ENCODE measurements around the gene BMP6.

Gene BMP6

DNA sequence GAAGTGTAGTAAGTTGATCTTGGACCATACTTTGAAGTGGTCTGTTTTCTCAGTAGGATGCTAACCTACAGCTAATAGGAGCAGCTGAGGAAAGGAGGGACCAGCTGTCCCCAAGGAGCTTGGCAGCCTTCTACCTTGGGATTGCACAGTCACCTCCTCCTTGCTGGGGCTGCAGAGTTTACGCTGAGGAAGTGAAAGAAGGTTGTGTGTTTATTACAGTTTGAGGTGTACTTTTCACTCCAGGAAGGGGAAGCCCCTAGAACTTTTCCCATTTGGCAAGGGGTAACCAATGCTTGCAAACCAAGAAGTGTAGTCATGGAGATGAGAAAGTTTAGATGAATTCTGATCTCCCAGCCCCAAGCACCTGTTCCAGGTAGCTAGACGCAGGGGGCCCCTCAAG, 58.8 kb downstream of the BMP6 start:
- H3K4me3 ChIP-seq (replicated peaks; ENCODE audit: low read depth, low read length) = no peak overlapping the region
- no peak for DNase-seq (ENCODE audit: low read depth)
- TF ChIP-seq, protein P1, sequence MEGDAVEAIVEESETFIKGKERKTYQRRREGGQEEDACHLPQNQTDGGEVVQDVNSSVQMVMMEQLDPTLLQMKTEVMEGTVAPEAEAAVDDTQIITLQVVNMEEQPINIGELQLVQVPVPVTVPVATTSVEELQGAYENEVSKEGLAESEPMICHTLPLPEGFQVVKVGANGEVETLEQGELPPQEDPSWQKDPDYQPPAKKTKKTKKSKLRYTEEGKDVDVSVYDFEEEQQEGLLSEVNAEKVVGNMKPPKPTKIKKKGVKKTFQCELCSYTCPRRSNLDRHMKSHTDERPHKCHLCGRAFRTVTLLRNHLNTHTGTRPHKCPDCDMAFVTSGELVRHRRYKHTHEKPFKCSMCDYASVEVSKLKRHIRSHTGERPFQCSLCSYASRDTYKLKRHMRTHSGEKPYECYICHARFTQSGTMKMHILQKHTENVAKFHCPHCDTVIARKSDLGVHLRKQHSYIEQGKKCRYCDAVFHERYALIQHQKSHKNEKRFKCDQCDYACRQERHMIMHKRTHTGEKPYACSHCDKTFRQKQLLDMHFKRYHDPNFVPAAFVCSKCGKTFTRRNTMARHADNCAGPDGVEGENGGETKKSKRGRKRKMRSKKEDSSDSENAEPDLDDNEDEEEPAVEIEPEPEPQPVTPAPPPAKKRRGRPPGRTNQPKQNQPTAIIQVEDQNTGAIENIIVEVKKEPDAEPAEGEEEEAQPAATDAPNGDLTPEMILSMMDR (IDR thresholded peaks at IDR 0.05; ENCODE audit: low read length, missing control alignments) = no peak

DNA sequence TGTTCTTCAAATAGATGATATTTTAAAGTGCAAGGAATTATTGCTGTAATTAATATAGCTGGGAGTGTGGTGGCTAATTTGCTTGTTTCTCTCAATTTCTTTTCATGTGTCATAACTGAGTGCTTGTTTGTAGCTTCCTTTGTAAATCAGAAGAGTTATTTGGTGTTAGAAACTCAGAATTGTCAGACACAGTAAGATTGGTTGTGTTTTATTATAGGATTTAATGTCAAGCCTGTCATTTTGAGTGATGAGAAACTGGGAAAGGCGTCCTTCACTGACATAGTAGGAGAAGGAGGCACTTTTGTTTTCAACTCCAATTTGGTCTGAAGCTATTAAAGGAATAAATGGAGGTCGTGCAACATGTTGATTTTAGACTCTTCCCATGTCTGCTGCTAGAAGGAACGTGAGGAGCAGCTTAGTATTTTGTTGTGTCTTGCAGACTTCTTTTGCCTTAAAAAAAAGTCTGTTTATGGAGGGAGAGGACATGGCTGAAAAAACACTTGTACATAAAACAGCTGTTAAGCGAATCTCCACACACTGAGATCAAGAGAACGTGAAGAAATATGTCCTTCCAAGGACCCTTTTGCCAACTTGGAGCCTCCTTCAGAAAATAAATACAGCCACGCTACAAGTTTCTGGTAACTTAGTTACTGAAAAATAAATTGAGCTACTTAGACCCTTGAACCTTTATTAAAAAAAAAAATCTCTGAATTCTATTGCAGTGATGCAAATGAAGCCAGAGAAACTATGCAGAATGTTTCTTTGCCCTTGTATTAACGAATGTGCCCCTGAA, 59.5 kb downstream of the BMP6 start:
- TF ChIP-seq, protein P1 (IDR thresholded peaks at IDR 0.05; ENCODE audit: low read length, missing control alignments) = no peak
- no peak for DNase-seq (ENCODE audit: low read depth)
- H3K4me3 ChIP-seq (replicated peaks; ENCODE audit: low read depth, low read length) = no peak overlapping the region

DNA sequence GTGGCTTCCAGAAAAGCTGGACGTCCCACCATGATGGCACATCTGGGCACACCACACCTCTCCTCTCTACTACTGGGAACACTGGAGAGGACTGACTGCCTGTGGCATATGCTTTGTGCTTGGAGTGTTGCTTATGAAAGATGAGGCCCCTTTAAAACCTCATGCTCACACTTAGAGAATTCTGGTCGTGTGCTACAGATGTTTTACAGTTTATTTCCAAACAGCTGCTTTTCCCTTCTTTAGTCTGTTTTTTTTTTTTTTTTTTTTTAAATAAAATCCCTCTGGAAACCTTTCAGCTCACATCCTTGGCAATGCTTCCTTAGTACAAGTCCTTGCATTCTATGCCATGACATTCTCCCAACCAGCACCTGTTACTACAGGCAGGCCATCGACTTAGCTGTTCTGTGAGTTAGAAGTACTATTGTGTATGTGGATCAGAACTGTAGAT, 60.3 kb downstream of the BMP6 start:
- TF ChIP-seq, protein P1 (IDR thresholded peaks at IDR 0.05; ENCODE audit: low read length, missing control alignments) = no peak
- DNase-seq (ENCODE audit: low read depth) = no peak
- no peak overlapping the region for H3K4me3 ChIP-seq (replicated peaks; ENCODE audit: low read depth, low read length)

DNA sequence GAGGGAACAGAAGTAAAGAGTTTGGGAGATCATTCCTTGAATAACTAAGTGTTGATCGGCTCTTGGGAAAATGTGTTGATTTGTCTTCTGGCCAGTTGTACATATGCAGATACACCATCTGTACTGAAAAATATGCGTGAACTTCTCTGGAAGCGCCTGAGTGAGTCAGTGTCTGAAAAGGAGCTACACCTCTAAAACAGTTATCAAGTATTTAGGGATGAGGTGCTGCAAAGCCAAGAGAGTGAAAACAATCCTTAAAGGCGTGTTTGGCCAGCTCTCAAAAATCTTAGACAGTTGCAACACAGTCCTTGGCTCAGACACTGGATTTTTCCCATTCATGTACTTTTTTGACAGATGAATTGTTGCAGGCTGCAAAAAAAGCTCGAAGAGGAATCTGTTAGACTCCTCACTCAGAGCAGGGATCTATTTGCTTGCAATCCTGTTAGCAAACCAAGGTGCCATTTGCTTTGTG, 61.3 kb downstream of the BMP6 start:
- TF ChIP-seq, protein P1 (IDR thresholded peaks at IDR 0.05; ENCODE audit: low read length, missing control alignments) = no peak
- H3K4me3 ChIP-seq (replicated peaks; ENCODE audit: low read depth, low read length) = peak overlapping the region; percentile 12

DNA sequence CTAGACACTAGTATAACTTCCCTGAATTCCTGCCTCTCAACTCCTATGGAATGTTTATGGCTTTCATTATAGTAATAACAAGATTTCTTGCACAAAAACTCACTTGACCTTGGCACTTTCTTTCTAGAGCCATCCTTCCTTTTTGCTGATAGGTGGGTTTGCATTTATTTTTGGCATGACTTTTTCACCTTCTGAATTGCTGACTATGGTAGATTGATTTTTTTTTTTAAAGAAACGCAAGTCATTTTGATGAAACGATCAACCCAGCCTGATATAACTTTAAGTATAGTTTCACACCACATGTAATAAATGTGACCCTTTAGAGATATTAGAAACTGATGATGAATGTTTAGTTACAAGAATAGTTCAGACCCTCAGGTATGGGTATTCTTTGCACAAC, 61.8 kb downstream of the BMP6 start:
- DNase-seq (ENCODE audit: low read depth) = no peak
- no peak overlapping the region for H3K4me3 ChIP-seq (replicated peaks; ENCODE audit: low read depth, low read length)
- TF ChIP-seq, protein P1 (IDR thresholded peaks at IDR 0.05; ENCODE audit: low read length, missing control alignments) = no peak

More for the DNA sequence above, 61.3 kb downstream of the BMP6 start:
- DNase-seq (ENCODE audit: low read depth) = peak; percentile 96

DNA sequence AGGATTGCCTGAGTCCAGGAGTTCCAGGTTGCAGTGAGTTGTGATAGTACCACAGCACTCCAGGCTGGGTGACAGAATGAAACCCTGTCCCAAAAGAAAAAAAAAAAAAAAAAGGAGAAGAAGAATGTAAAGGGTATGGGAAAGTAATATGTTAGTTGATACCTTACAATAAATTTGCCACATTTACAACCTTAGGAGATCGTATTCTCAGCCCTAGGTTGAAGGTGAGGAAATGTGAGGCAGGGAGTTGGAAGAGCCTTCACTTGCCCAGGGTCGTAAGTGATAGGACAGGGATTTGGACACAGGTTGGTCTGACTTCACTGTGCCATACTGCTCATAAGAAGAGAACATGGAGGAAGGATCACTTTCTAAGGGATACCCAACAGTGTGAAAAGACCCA, 68.6 kb downstream of the BMP6 start:
- no peak for DNase-seq (ENCODE audit: low read depth)
- no peak overlapping the region for H3K4me3 ChIP-seq (replicated peaks; ENCODE audit: low read depth, low read length)
- TF ChIP-seq, protein P1 (IDR thresholded peaks at IDR 0.05; ENCODE audit: low read length, missing control alignments) = no peak

DNA sequence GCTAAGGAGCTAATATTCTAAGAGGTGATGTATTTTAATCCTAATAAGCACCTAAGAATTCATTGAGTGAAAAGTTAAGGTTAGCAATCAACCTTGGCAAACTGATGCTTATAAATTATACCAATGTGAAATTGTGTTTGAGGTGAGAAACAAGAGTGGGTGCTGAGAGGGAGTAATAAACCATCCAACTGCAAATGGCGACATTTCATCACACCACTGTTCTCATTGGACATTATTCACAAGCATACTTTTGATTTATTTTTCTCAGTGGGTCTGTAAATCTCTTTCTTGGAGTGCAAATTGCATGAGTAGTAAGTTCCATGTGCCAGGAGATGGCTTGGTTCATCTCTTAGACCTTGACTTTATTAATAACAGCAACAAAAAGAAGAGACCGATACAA, 71.5 kb downstream of the BMP6 start:
- DNase-seq (ENCODE audit: low read depth) = no peak
- H3K4me3 ChIP-seq (replicated peaks; ENCODE audit: low read depth, low read length) = no peak overlapping the region
- TF ChIP-seq, protein P1 (IDR thresholded peaks at IDR 0.05; ENCODE audit: low read length, missing control alignments) = no peak

Data from fibroblast of pulmonary artery (primary cell).